NCI-H2171 treated with DMSO at 0.1 percent for 48 hours (cell line): ENCODE results near the gene SLC6A9.

Experiments
- DNase-seq: peaks from one replicate; lab custom pipeline; 2025; lab: John Stamatoyannopoulos, UW

Gene SLC6A9

GRCh38 chr1:44002165-44002564 is 29.1 kb downstream of the SLC6A9 start:
- DNase-seq, result no peak

- DNase-seq, result no peak
Observed at GRCh38 chr1:44000122-44000665, 31.1 kb downstream of the SLC6A9 start.

GRCh38 chr1:43999455-43999854 is 31.8 kb downstream of the SLC6A9 start:
- DNase-seq, result no peak

- DNase-seq, result no peak
Observed at GRCh38 chr1:43998000-43998378, 33.3 kb downstream of the SLC6A9 start.

GRCh38 chr1:43997295-43997999 is 33.8 kb downstream of the SLC6A9 start:
- no peak for DNase-seq

- DNase-seq, result no peak
Observed at GRCh38 chr1:43996733-43997115, 34.5 kb downstream of the SLC6A9 start.

GRCh38 chr1:43995984-43996732 is 35.1 kb downstream of the SLC6A9 start:
- DNase-seq, result no peak

- peak; percentile 50 for DNase-seq
Observed at GRCh38 chr1:43994794-43995790, 36.2 kb downstream of the SLC6A9 start.

GRCh38 chr1:43994071-43994470 is 37.2 kb downstream of the SLC6A9 start:
- no peak for DNase-seq

- DNase-seq, result no peak
Observed at GRCh38 chr1:43993206-43993914, 37.9 kb downstream of the SLC6A9 start.

- no peak for DNase-seq
Observed at GRCh38 chr1:43992232-43992995, 38.8 kb downstream of the SLC6A9 start.

GRCh38 chr1:43991476-43992231 is 39.6 kb downstream of the SLC6A9 start, which contains the start of gene CCDC24:
Gene CCDC24 (plus strand): TSS chr1:43991599. CDS start chr1:43991879, 280 bp downstream.
- DNase-seq, result peak; percentile 60

- peak; percentile 41 for DNase-seq
Observed at GRCh38 chr1:43991200-43991475, 40.1 kb downstream of the SLC6A9 start.

- no peak for DNase-seq
Observed at GRCh38 chr1:43990271-43991199, 40.7 kb downstream of the SLC6A9 start.

- no peak for DNase-seq
Observed at GRCh38 chr1:43987159-43987902, 43.9 kb downstream of the SLC6A9 start.

GRCh38 chr1:43986712-43987111 is 44.5 kb downstream of the SLC6A9 start:
- no peak for DNase-seq

GRCh38 chr1:43985984-43986595 is 45.2 kb downstream of the SLC6A9 start:
- DNase-seq, result no peak

- no peak for DNase-seq
Observed at GRCh38 chr1:43984855-43985254, 46.4 kb downstream of the SLC6A9 start.
